ENCODE data around the gene PIP. TPM values are rescaled to one million over a fixed set of nuclear protein-coding genes. Genes with fewer than 3 reads are reported as not detected.
A peak's percentile ranks its signal among the peaks of the same experiment; 100 is the strongest.
"Not testable (repeated sequence)": the region's sequence is repeated elsewhere in the genome, so short reads cannot be mapped to it uniquely, and the experiment has no call there.

The PIP gene, protein sequence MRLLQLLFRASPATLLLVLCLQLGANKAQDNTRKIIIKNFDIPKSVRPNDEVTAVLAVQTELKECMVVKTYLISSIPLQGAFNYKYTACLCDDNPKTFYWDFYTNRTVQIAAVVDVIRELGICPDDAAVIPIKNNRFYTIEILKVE
- total RNA-seq = not detected in 2 replicates
- not detected in 2 replicates for polyA plus RNA-seq

GRCh38 chr7:143131781-143132180, at the start of gene PIP:
TSS of gene PIP (plus strand) at chr7:143132077. CDS start at chr7:143132117, 40 bp downstream.
- Histone ChIP-seq H3K4me3 (no peak within 1 kb of the TSS), H3K27ac (no peak within 1 kb of the TSS), H3K27me3 (no peaks in the 10 kb centered on the region), H3K36me3 (no peaks in the 10 kb centered on the region), H3K4me1 (ENCODE audit: low read depth) (no peaks in the 10 kb centered on the region), H3K9me3 (ENCODE audit: low read depth) (no peaks in the 10 kb centered on the region)
- TF ChIP-seq CTCF (IDR thresholded peaks at IDR 0.05; ENCODE audit: low read depth, low read length) = no peak
- DNase-seq (ENCODE audit: low read depth in 1 of 2, low spot score in 1 of 2) = no peak

- no peak for TF ChIP-seq CTCF (IDR thresholded peaks at IDR 0.05; ENCODE audit: low read depth, low read length)
- Histone ChIP-seq H3K36me3 (no peaks in the 10 kb centered on the region), H3K9me3 (ENCODE audit: low read depth) (no peaks in the 10 kb centered on the region), H3K4me3 (no peak overlapping the region), H3K27ac (no peak overlapping the region), H3K4me1 (ENCODE audit: low read depth) (no peaks in the 10 kb centered on the region), H3K27me3 (no peaks in the 10 kb centered on the region)
- no peak for DNase-seq (ENCODE audit: low read depth in 1 of 2, low spot score in 1 of 2)
Measured at GRCh38 chr7:143085109-143085508, 46.8 kb upstream of the PIP start.

DNA sequence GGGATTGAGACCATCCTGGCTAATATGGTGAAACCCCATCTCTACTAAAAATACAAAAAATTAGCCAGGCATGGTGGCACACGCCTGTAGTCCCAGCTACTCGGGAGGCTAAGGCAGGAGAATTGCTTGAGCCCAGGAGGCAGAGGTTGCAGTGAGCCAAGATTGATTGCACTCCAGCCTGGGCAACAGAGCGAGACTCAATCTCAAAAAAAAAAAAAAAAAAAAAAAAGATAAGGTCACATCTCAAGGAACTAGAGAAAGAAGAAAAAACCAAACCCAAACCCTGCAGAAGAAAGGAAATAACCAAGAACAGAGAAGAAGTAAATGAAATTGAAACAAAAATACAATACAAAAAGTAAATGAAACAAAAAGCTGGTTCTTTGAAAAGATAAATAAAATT, 46.3 kb upstream of the PIP start:
- not testable (repeated sequence) for H3K36me3 ChIP-seq; H3K4me3 ChIP-seq; H3K9me3 ChIP-seq (ENCODE audit: low read depth); H3K27me3 ChIP-seq; H3K4me1 ChIP-seq (ENCODE audit: low read depth); DNase-seq (ENCODE audit: low read depth in 1 of 2, low spot score in 1 of 2); H3K27ac ChIP-seq

GRCh38 chr7:143088549-143089231, 43.2 kb upstream of the PIP start:
- not testable (repeated sequence) for H3K4me1 ChIP-seq (ENCODE audit: low read depth); H3K9me3 ChIP-seq (ENCODE audit: low read depth); H3K27ac ChIP-seq; H3K27me3 ChIP-seq; H3K36me3 ChIP-seq; DNase-seq (ENCODE audit: low read depth in 1 of 2, low spot score in 1 of 2); H3K4me3 ChIP-seq

- Histone ChIP-seq H3K9me3 (ENCODE audit: low read depth) (no peaks in the 10 kb centered on the region), H3K27me3 (no peaks in the 10 kb centered on the region), H3K36me3 (no peaks in the 10 kb centered on the region), H3K4me3 (no peak overlapping the region), H3K27ac (no peak overlapping the region), H3K4me1 (ENCODE audit: low read depth) (no peaks in the 10 kb centered on the region)
- TF ChIP-seq CTCF (IDR thresholded peaks at IDR 0.05; ENCODE audit: low read depth, low read length) = no peak
- no peak for DNase-seq (ENCODE audit: low read depth in 1 of 2, low spot score in 1 of 2)
Measured at GRCh38 chr7:143096146-143096545, 35.7 kb upstream of the PIP start.

DNA sequence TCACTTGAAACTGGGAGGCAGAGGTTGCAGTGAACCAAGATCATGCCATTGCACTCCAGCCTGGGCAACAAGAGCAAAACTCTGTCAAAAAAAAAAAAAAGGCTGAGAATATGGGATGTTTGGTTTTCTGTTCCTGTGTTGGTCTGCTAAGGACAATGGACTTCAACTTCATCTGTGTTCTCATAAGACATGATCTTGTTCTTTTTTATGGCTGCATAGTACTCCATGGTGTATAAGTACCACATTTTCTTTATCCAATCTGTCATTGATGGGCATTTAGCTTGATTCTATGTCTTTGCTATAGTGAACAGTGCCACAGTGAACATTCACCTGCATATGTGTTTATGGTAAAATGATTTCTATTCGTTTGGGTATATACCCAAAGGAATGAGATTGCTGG, 32.3 kb upstream of the PIP start:
- not testable (repeated sequence) for H3K4me1 ChIP-seq (ENCODE audit: low read depth); DNase-seq (ENCODE audit: low read depth in 1 of 2, low spot score in 1 of 2); H3K9me3 ChIP-seq (ENCODE audit: low read depth); H3K27me3 ChIP-seq; H3K27ac ChIP-seq; H3K4me3 ChIP-seq; H3K36me3 ChIP-seq

- H3K36me3 ChIP-seq = no peaks in the 10 kb centered on the region
- no peak overlapping the region for H3K4me3 ChIP-seq
- DNase-seq (ENCODE audit: low read depth in 1 of 2, low spot score in 1 of 2) = peak in 1 of 2 donors; percentile 5
- no peaks in the 10 kb centered on the region for H3K27me3 ChIP-seq
- H3K27ac ChIP-seq = no peak overlapping the region
- H3K9me3 ChIP-seq (ENCODE audit: low read depth) = no peaks in the 10 kb centered on the region
- no peaks in the 10 kb centered on the region for H3K4me1 ChIP-seq (ENCODE audit: low read depth)
- no peak for TF ChIP-seq CTCF (IDR thresholded peaks at IDR 0.05; ENCODE audit: low read depth, low read length)
Measured at GRCh38 chr7:143104759-143105158, 27.1 kb upstream of the PIP start.

DNA sequence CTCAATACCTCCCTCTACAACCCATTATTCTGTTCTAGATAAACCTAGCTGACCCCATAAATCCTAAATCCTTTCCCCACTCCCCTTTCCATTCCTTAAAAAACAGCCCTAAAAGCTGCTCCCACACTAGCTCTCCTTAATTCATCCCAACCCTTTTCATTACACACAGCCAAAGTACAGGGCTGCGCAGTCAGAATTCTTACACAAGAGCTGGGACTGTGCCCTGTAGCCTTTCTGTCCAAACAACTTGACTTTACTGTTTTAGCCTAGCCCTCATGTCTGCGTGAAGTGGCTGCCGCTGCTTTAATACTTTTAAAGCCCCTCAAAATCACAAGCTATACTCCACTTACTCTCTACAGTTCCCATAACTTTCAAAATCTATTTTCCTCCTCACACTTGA, 23.9 kb upstream of the PIP start:
- H3K36me3 ChIP-seq; H3K27me3 ChIP-seq; H3K9me3 ChIP-seq (ENCODE audit: low read depth); DNase-seq (ENCODE audit: low read depth in 1 of 2, low spot score in 1 of 2); H3K4me1 ChIP-seq (ENCODE audit: low read depth); H3K27ac ChIP-seq; H3K4me3 ChIP-seq: not testable (repeated sequence)
